NCI-H345 treated with DMSO at 0.1 percent for 48 hours (cell line): ENCODE measurements around the gene AGFG2.
"Not testable (repeated sequence)": the region's sequence is repeated elsewhere in the genome, so short reads cannot be mapped to it uniquely, and the experiment has no call there.

Experiments used
- DNase-seq: peaks from one replicate; lab custom pipeline; 2025; ENCODE audit not compliant: unreplicated experiment; lab: John Stamatoyannopoulos, UW

The AGFG2 gene

GRCh38 chr7:100547872-100548271, 8.9 kb downstream of the AGFG2 start:
- DNase-seq = no peak

- DNase-seq = not testable (repeated sequence)
These were observed 9.4 kb downstream of the AGFG2 start for GRCh38 chr7:100548446-100548845.

GRCh38 chr7:100552532-100552931, 13.5 kb downstream of the AGFG2 start:
- DNase-seq = no peak

- DNase-seq = no peak
These were observed 14.0 kb downstream of the AGFG2 start for GRCh38 chr7:100553032-100553431.

GRCh38 chr7:100555701-100556100, 16.7 kb downstream of the AGFG2 start:
- no peak for DNase-seq

GRCh38 chr7:100556541-100556940, 17.5 kb downstream of the AGFG2 start:
- no peak for DNase-seq

GRCh38 chr7:100559127-100559526, 20.1 kb downstream of the AGFG2 start:
- DNase-seq = no peak

GRCh38 chr7:100561491-100562194, 22.6 kb downstream of the AGFG2 start:
- no peak for DNase-seq

- no peak for DNase-seq
These were observed 23.4 kb downstream of the AGFG2 start for GRCh38 chr7:100562195-100563099.

- no peak for DNase-seq
These were observed 24.1 kb downstream of the AGFG2 start for GRCh38 chr7:100563100-100563564.

GRCh38 chr7:100563809-100564400, 24.9 kb downstream of the AGFG2 start:
- no peak for DNase-seq

GRCh38 chr7:100564405-100564804, 25.4 kb downstream of the AGFG2 start:
- DNase-seq = not testable (repeated sequence)

- DNase-seq = no peak
These were observed 26.1 kb downstream of the AGFG2 start for GRCh38 chr7:100565133-100565571.

- DNase-seq = no peak
These were observed 27.1 kb downstream of the AGFG2 start for GRCh38 chr7:100566018-100566531.

GRCh38 chr7:100567031-100567730, 28.2 kb downstream of the AGFG2 start:
- DNase-seq = no peak

GRCh38 chr7:100567751-100568175, 28.8 kb downstream of the AGFG2 start:
- DNase-seq = no peak

- no peak for DNase-seq
These were observed 29.3 kb downstream of the AGFG2 start for GRCh38 chr7:100568176-100568895.

- DNase-seq = no peak
These were observed 30.2 kb downstream of the AGFG2 start for GRCh38 chr7:100568896-100569844.
